ENCODE results near the gene GLYR1. TPM values are rescaled to one million over a fixed set of nuclear protein-coding genes. Genes with fewer than 3 reads are reported as not detected.

Gene GLYR1
- polyA plus RNA-seq, 1 donor from 2014 or later: 78.6 TPM

GRCh38 chr16:4813251-4814003, 33.7 kb downstream of the GLYR1 start:
- Histone ChIP-seq H3K9me2 (ENCODE audit: insufficient read depth, low read length) (no peaks in the 10 kb centered on the region), H4K20me1 (ENCODE audit: insufficient read depth) (no peaks in the 10 kb centered on the region), H3K27me3 (ENCODE audit: insufficient read depth, low read depth, low read length) (no peaks in the 10 kb centered on the region), H3K36me3 (ENCODE audit: insufficient read depth, low read length) (peaks cover 5% of the 10 kb centered on the region), H3F3A (ENCODE audit: insufficient read depth, low read length, poor library complexity, severe bottlenecking) (no peaks in the 10 kb centered on the region), H3K4me2 (ENCODE audit: low read length) (no peak overlapping the region), H3K79me2 (replicated peaks; ENCODE audit: insufficient read depth, low read length) (no peaks in the 10 kb centered on the region), H2AFZ (ENCODE audit: low read depth, low read length) (no peak overlapping the region), H3K4me3 (ENCODE audit: low read length) (no peak overlapping the region), H3K9me3 (ENCODE audit: low read length) (no peaks in the 10 kb centered on the region), H3K27ac (ENCODE audit: low read length) (no peak overlapping the region), H3K9ac (ENCODE audit: low read length) (no peak overlapping the region)
- TF ChIP-seq MXI1 (conservative IDR thresholded peaks at IDR 0.05; ENCODE audit: poor library complexity, severe bottlenecking) (no peak), EP300 (conservative IDR thresholded peaks at IDR 0.05; ENCODE audit: poor library complexity, severe bottlenecking) (no peak), RAD21 (conservative IDR thresholded peaks at IDR 0.05) (no peak), TAF1 (IDR thresholded peaks at IDR 0.05; ENCODE audit: low read depth) (no peak), CTCF (IDR thresholded peaks at IDR 0.05; ENCODE audit: poor library complexity, severe bottlenecking) (no peak), SMC3 (conservative IDR thresholded peaks at IDR 0.05; ENCODE audit: poor library complexity) (no peak), POLR2AphosphoS5 (IDR thresholded peaks at IDR 0.05) (no peak), REST (IDR thresholded peaks at IDR 0.05; ENCODE audit: borderline replicate concordance) (no peak), EZH2 (IDR thresholded peaks at IDR 0.05; ENCODE audit: borderline replicate concordance, insufficient read depth, low read length, poor library complexity, severe bottlenecking) (no peak)

GRCh38 chr16:4811773-4812172, 35.3 kb downstream of the GLYR1 start:
- Histone ChIP-seq H3F3A (ENCODE audit: insufficient read depth, low read length, poor library complexity, severe bottlenecking) (no peaks in the 10 kb centered on the region), H3K9ac (ENCODE audit: low read length) (no peak overlapping the region), H3K36me3 (ENCODE audit: insufficient read depth, low read length) (peaks cover 5% of the 10 kb centered on the region), H3K4me3 (ENCODE audit: low read length) (no peak overlapping the region), H3K79me2 (replicated peaks; ENCODE audit: insufficient read depth, low read length) (no peaks in the 10 kb centered on the region), H4K20me1 (ENCODE audit: insufficient read depth) (no peaks in the 10 kb centered on the region), H3K9me3 (ENCODE audit: low read length) (no peaks in the 10 kb centered on the region), H3K27ac (ENCODE audit: low read length) (no peak overlapping the region), H3K4me2 (ENCODE audit: low read length) (no peak overlapping the region), H2AFZ (ENCODE audit: low read depth, low read length) (no peak overlapping the region), H3K9me2 (ENCODE audit: insufficient read depth, low read length) (no peaks in the 10 kb centered on the region), H3K27me3 (ENCODE audit: insufficient read depth, low read depth, low read length) (no peaks in the 10 kb centered on the region)
- TF ChIP-seq REST (IDR thresholded peaks at IDR 0.05; ENCODE audit: borderline replicate concordance) (no peak), POLR2AphosphoS5 (IDR thresholded peaks at IDR 0.05) (no peak), SMC3 (conservative IDR thresholded peaks at IDR 0.05; ENCODE audit: poor library complexity) (no peak), RAD21 (conservative IDR thresholded peaks at IDR 0.05) (no peak), MXI1 (conservative IDR thresholded peaks at IDR 0.05; ENCODE audit: poor library complexity, severe bottlenecking) (no peak), TAF1 (IDR thresholded peaks at IDR 0.05; ENCODE audit: low read depth) (no peak), CTCF (IDR thresholded peaks at IDR 0.05; ENCODE audit: poor library complexity, severe bottlenecking) (no peak), EP300 (conservative IDR thresholded peaks at IDR 0.05; ENCODE audit: poor library complexity, severe bottlenecking) (no peak), EZH2 (IDR thresholded peaks at IDR 0.05; ENCODE audit: borderline replicate concordance, insufficient read depth, low read length, poor library complexity, severe bottlenecking) (no peak)

Data from neural cell (in vitro differentiated cells).